CD14-positive monocyte (primary cell): ENCODE measurements around the gene FDCSP. TPM values are rescaled to one million over a fixed set of nuclear protein-coding genes. Genes with fewer than 3 reads are reported as not detected.
"Not testable (repeated sequence)": the region's sequence is repeated elsewhere in the genome, so short reads cannot be mapped to it uniquely, and the experiment has no call there.

Source experiments
- DNase-seq, 3 donors: peaks; one replicate each; pipeline ENCODE4 v3.0.0-alpha.2; 2011 to 2022
- H2AFZ ChIP-seq: 2 replicates; pipeline ENCODE4 v1.6.0; 2012; ENCODE audit warnings: mild to moderate bottlenecking, low read depth, low read length, inconsistent platforms; ENCODE audit not compliant: insufficient read depth, poor library complexity, severe bottlenecking
- H3K27ac ChIP-seq, 2 donors: 1 replicate in 1 of 2; 2 replicates in 1 of 2; pipeline ENCODE4 v1.5.1; 2012 to 2013; ENCODE audit warnings: low read length in 2 of 2, control low read depth in 1 of 2, inconsistent platforms in 1 of 2, low read depth in 1 of 2, mild to moderate bottlenecking in 1 of 2
- H3K27me3 ChIP-seq, 2 donors: one replicate each; pipeline versions ENCODE4 v1.6.0 to v1.6.1; 2011 to 2013; ENCODE audit warnings: low read length in 2 of 2; ENCODE audit not compliant: control insufficient read depth in 2 of 2, insufficient read depth in 2 of 2
- H3K36me3 ChIP-seq, 2 donors: replicated peaks in 1 of 2; 1 replicate in 1 of 2; 2 replicates in 1 of 2; pipeline versions ENCODE4 v1.5.1 to v1.6.1; 2012 to 2013; ENCODE audit warnings: low read length in 2 of 2, control low read depth in 1 of 2, inconsistent platforms in 1 of 2, mild to moderate bottlenecking in 1 of 2; ENCODE audit not compliant: insufficient read depth in 2 of 2, control insufficient read depth in 1 of 2
- H3K4me1 ChIP-seq, 2 donors: 1 replicate in 1 of 2; 2 replicates in 1 of 2; pipeline versions ENCODE4 v1.5.1 to v1.6.1; 2012 to 2013; ENCODE audit warnings: low read length in 2 of 2, control low read depth in 1 of 2, inconsistent platforms in 1 of 2, mild to moderate bottlenecking in 1 of 2, moderate library complexity in 1 of 2; ENCODE audit not compliant: insufficient read depth in 2 of 2, control insufficient read depth in 1 of 2
- H3K4me2 ChIP-seq: replicated peaks from 2 replicates; pipeline ENCODE3; 2012; ENCODE audit warnings: low read length, moderate library complexity, mild to moderate bottlenecking; ENCODE audit not compliant: poor library complexity, severe bottlenecking; ENCODE audit errors: extremely low read depth
- H3K4me3 ChIP-seq, 3 experiments: fragments of 200-600 bp in 1 of 3; sonication (generic) in 1 of 3; replicated peaks in 1 of 3; 1 replicate in 2 of 3; 2 replicates in 1 of 3; pipeline ENCODE4 v1.5.1; 2011 to 2013; ENCODE audit warnings: low read length in 3 of 3, mild to moderate bottlenecking in 3 of 3, control low read depth in 2 of 3, low read depth in 2 of 3, inconsistent platforms in 1 of 3, moderate library complexity in 1 of 3
- H3K79me2 ChIP-seq: 2 replicates; pipeline ENCODE4 v1.6.0; 2012; ENCODE audit warnings: mild to moderate bottlenecking, control low read depth, inconsistent platforms, low read length, moderate library complexity; ENCODE audit not compliant: insufficient read depth
- H3K9ac ChIP-seq: 2 replicates; pipeline ENCODE4 v1.6.0; 2017; ENCODE audit warnings: low read length, mild to moderate bottlenecking; ENCODE audit not compliant: insufficient read depth, poor library complexity, severe bottlenecking
- H3K9me3 ChIP-seq, 2 donors: replicated peaks in 1 of 2; 1 replicate in 1 of 2; 2 replicates in 1 of 2; pipeline versions ENCODE4 v1.5.1 to v1.6.1; 2012 to 2013; ENCODE audit warnings: low read length in 2 of 2, control low read depth in 1 of 2; ENCODE audit not compliant: control insufficient read depth in 1 of 2, insufficient read depth in 1 of 2
- H4K20me1 ChIP-seq: 2 replicates; pipeline ENCODE4 v1.6.0; 2012; ENCODE audit warnings: mild to moderate bottlenecking, low read length, control low read depth, moderate library complexity; ENCODE audit not compliant: insufficient read depth
- H3K27ac Mint-ChIP-seq, 7 donors: one replicate each; pipeline ENCODE4 v1.8.0; 2020; ENCODE audit warnings: mild to moderate bottlenecking in 7 of 7, mixed read lengths in 7 of 7, moderate library complexity in 6 of 7, inconsistent platforms in 2 of 7
- H3K27me3 Mint-ChIP-seq, 3 donors: one replicate each; pipeline ENCODE4 v1.8.0; 2021 to 2022; ENCODE audit warnings: low read depth in 3 of 3, mild to moderate bottlenecking in 3 of 3, mixed read lengths in 3 of 3, moderate library complexity in 3 of 3, inconsistent platforms in 1 of 3
- H3K36me3 Mint-ChIP-seq, 2 donors: one replicate each; pipeline ENCODE4 v1.8.0; 2020; ENCODE audit warnings: mixed read lengths in 2 of 2, inconsistent platforms in 1 of 2, mild to moderate bottlenecking in 1 of 2
- H3K4me1 Mint-ChIP-seq: one replicate; pipeline ENCODE4 v1.8.0; 2020; ENCODE audit warnings: mild to moderate bottlenecking, mixed read lengths
- H3K4me3 Mint-ChIP-seq, 2 donors: one replicate each; pipeline ENCODE4 v1.8.0; 2020; ENCODE audit warnings: mild to moderate bottlenecking in 2 of 2, mixed read lengths in 2 of 2, moderate library complexity in 1 of 2
- H3K9me3 Mint-ChIP-seq, 7 donors: one replicate each; pipeline ENCODE4 v1.8.0; 2020 to 2022; ENCODE audit warnings: mixed read lengths in 7 of 7, mild to moderate bottlenecking in 6 of 7, moderate library complexity in 6 of 7, inconsistent platforms in 2 of 7
- WGBS: methylation state at CpG from one replicate; pipeline ENCODE4 v1.1.5; 2013; ENCODE audit warnings: missing lambda C conversion rate; ENCODE audit not compliant: insufficient coverage; 5-methylcytosine and 5-hydroxymethylcytosine counted together
- intact Hi-C, 2 donors: fragments of 100-400 bp; cut with micrococcal nuclease; formaldehyde crosslinking; loops; one replicate each; pipeline versions ENCODE4 v1.15.0 to v1.15.1; 2023
- polyA plus RNA-seq, 3 donors: library from polyadenylated mRNA; depleted of rRNA in 1 of 3; unstranded in 2 of 3; stranded (reverse) in 1 of 3; fragments of 300-500 nt in 2 of 3; fragments of >200 nt in 1 of 3; fragmentation: Illumina TruSeq in 2 of 3; gene quantifications; 1 replicate in 2 of 3; 2 replicates in 1 of 3; pipeline ENCODE4 v1.2.3, GENCODE V29; 2012 to 2021

FDCSP gene
- polyA plus RNA-seq, 3 donors, result not detected

DNA sequence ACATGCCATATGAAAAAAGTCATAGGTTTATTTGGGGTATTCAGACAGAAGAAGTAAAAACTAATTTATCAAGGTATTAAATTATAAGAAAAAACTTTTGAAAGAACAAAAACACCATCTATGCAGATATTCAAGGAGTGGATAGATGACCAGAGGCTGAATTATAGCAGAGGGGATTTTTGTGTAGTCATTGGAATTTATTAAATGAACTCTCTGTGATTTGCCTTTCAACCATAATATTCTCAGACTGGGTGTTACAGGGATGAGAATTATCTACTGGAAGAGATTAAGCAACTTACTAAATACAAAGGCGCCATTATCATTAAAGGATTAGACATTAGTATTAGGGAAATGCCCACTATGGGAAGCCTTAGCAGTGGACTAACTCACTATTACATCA, 9.4 kb upstream of the FDCSP start:
- H3K4me3 ChIP-seq, H3K79me2 ChIP-seq, H3K27ac Mint-ChIP-seq, H3K27me3 ChIP-seq, H3K4me3 Mint-ChIP-seq, DNase-seq, H3K9ac ChIP-seq, H3K4me2 ChIP-seq, H3K4me1 ChIP-seq, H3K27ac ChIP-seq, H3K36me3 Mint-ChIP-seq, intact Hi-C loops, H3K9me3 ChIP-seq, H3K4me1 Mint-ChIP-seq, H2AFZ ChIP-seq, H3K36me3 ChIP-seq, H4K20me1 ChIP-seq, H3K27me3 Mint-ChIP-seq: not testable (repeated sequence)
- peaks cover 0 to 13% (median 2%) of the 10 kb centered on the region in 7 donors for H3K9me3 Mint-ChIP-seq
- no CpG with 5 or more reads among the region's 1 CpG for WGBS

DNA sequence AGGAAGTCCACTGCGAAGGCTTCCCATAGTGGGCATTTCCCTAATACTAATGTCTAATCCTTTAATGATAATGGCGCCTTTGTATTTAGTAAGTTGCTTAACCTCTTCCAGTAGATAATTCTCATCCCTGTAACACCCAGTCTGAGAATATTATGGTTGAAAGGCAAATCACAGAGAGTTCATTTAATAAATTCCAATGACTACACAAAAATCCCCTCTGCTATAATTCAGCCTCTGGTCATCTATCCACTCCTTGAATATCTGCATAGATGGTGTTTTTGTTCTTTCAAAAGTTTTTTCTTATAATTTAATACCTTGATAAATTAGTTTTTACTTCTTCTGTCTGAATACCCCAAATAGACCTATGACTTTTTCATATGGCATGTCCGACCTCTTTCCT, 4.5 kb upstream of the FDCSP start:
- H3K9me3 ChIP-seq, H3K27ac Mint-ChIP-seq, H3K79me2 ChIP-seq, H3K4me3 Mint-ChIP-seq, H4K20me1 ChIP-seq, H3K9me3 Mint-ChIP-seq, H2AFZ ChIP-seq, H3K27ac ChIP-seq, intact Hi-C loops, H3K4me1 Mint-ChIP-seq, H3K4me2 ChIP-seq, H3K27me3 ChIP-seq, H3K9ac ChIP-seq, DNase-seq, H3K4me1 ChIP-seq, H3K36me3 ChIP-seq, H3K36me3 Mint-ChIP-seq, H3K27me3 Mint-ChIP-seq, H3K4me3 ChIP-seq: not testable (repeated sequence)
- no CpG with 5 or more reads among the region's 3 CpGs for WGBS

DNA sequence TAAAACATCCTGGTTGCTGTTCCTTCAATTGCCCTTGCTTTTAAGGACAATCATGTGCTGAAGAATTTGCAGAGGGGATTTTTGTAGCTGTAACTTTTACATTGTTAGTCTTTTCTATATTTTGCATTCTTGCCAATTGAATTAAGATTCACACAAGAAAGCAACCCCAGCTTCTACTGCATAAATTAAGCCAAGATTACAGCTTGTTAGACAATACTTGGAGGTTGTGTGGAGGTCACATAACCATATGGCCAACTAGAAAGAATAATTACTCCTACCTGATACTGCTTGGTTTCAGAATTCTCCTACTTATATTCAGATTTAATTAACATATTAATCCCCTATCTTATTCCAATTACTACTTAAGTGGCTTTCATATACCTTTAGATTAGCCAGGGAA, 4.1 kb upstream of the FDCSP start:
- H3K4me1 Mint-ChIP-seq, H3K27ac Mint-ChIP-seq, H4K20me1 ChIP-seq, H3K9me3 Mint-ChIP-seq, H3K27me3 Mint-ChIP-seq, H2AFZ ChIP-seq, H3K27ac ChIP-seq, H3K9me3 ChIP-seq, H3K4me1 ChIP-seq, H3K4me2 ChIP-seq, H3K27me3 ChIP-seq, H3K36me3 Mint-ChIP-seq, H3K36me3 ChIP-seq, H3K9ac ChIP-seq, H3K79me2 ChIP-seq, H3K4me3 Mint-ChIP-seq, H3K4me3 ChIP-seq, intact Hi-C loops, DNase-seq: not testable (repeated sequence)
